ENCODE measurements around the gene CD320.

The CD320 gene

DNA sequence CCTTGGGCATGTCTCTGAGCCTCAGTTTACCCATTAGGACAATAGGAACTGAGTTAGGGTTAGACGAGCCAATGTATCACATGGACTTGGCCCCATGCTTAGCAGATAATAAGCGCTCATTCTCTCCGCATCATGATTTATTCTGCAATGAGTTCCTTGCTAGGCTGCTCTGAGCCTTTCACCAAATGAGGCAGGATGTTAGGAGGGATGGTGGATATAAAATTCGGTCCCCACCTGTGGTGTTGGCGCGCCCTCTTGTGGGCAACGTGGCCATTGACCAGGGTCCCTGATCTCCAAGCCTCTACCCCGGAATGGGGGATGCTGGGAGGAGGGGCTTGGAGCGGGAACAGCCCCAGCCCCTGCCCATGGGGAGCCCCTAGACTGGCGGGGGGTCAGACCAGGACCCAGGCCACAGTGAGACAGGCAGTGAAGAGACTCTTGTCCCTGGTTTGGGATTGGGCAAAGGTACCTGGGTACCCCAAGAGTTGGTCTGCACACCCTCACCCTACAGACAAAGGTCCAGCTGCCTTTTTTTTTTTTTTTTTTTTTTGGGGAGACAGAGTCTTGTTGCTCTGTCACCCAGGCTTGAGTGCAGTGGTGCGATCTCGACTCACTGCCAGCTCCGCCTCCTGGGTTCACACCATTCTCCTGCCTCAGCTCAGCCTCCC is 55.1 kb downstream of the CD320 start:
- Histone ChIP-seq H3K27ac (ENCODE audit: insufficient read depth, low read depth, low read length, poor library complexity, severe bottlenecking) (no peak overlapping the region), H3K9me3 (ENCODE audit: control insufficient read depth, low read length) (no peaks in the 10 kb centered on the region), H3K36me3 (ENCODE audit: control insufficient read depth, insufficient read depth, low read length) (peaks cover 17% of the 10 kb centered on the region), H3K27me3 (ENCODE audit: control insufficient read depth, insufficient read depth, low read length, poor library complexity, severe bottlenecking) (no peaks in the 10 kb centered on the region), H3K4me1 (ENCODE audit: control insufficient read depth, insufficient read depth, low read length) (no peaks in the 10 kb centered on the region), H3K4me3 (ENCODE audit: insufficient read depth, low read depth, low read length) (no peak overlapping the region)
- 35 to 36% methylated on average over 13 of the region's 13 CpGs for WGBS, 2 experiments
